ENCODE data around the gene ACADM.

DNA sequence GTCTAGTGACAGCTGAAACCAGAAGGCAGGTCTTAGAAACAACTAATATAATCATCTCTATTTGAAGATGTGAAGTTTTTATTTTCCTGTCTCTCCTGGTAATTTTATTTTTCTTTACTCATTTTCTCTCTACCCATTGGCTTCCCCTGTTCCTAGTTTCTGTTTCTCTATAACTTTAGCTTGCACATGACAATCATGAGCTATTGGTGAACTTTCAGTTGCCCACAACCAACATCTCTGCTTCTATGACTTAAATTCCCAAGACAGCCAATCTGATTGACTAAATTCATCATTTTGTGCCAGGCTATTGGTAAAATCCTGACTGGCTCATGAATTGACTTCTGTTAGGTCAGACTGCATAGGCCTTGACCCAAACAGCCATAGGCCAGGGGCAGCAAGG, 13.7 kb upstream of the ACADM start:
- no peak for TF ChIP-seq POLR2AphosphoS5 (IDR thresholded peaks at IDR 0.05)
- TF ChIP-seq, protein P1, sequence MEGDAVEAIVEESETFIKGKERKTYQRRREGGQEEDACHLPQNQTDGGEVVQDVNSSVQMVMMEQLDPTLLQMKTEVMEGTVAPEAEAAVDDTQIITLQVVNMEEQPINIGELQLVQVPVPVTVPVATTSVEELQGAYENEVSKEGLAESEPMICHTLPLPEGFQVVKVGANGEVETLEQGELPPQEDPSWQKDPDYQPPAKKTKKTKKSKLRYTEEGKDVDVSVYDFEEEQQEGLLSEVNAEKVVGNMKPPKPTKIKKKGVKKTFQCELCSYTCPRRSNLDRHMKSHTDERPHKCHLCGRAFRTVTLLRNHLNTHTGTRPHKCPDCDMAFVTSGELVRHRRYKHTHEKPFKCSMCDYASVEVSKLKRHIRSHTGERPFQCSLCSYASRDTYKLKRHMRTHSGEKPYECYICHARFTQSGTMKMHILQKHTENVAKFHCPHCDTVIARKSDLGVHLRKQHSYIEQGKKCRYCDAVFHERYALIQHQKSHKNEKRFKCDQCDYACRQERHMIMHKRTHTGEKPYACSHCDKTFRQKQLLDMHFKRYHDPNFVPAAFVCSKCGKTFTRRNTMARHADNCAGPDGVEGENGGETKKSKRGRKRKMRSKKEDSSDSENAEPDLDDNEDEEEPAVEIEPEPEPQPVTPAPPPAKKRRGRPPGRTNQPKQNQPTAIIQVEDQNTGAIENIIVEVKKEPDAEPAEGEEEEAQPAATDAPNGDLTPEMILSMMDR (IDR thresholded peaks at IDR 0.05): no peak

Data from esophagus muscularis mucosa (tissue), 3 donors.